HUES48 (cell line): ENCODE results near the gene AATK.

Experiments used
- H3K27ac ChIP-seq: one replicate; pipeline ENCODE4 v1.7.0; 2013; ENCODE audit warnings: low read depth, low read length, inconsistent platforms
- H3K27me3 ChIP-seq: 2 replicates; pipeline ENCODE4 v1.6.1; 2013; ENCODE audit warnings: mild to moderate bottlenecking, low read length; ENCODE audit not compliant: control insufficient read depth, insufficient read depth
- H3K36me3 ChIP-seq: 2 replicates; pipeline ENCODE4 v1.6.1; 2013; ENCODE audit warnings: low read length; ENCODE audit not compliant: control insufficient read depth, insufficient read depth
- H3K4me1 ChIP-seq: 2 replicates; pipeline ENCODE4 v1.6.1; 2013; ENCODE audit warnings: mild to moderate bottlenecking, low read length; ENCODE audit not compliant: control insufficient read depth, insufficient read depth
- H3K4me3 ChIP-seq: 2 replicates; pipeline ENCODE4 v1.5.1; 2013; ENCODE audit warnings: mild to moderate bottlenecking, low read depth, low read length
- H3K9ac ChIP-seq: 2 replicates; pipeline ENCODE4 v1.6.1; 2013; ENCODE audit warnings: mild to moderate bottlenecking, low read depth, low read length, moderate library complexity
- H3K9me3 ChIP-seq: 2 replicates; pipeline ENCODE4 v1.6.1; 2013; ENCODE audit warnings: low read length; ENCODE audit not compliant: control insufficient read depth, insufficient read depth

Gene AATK

DNA sequence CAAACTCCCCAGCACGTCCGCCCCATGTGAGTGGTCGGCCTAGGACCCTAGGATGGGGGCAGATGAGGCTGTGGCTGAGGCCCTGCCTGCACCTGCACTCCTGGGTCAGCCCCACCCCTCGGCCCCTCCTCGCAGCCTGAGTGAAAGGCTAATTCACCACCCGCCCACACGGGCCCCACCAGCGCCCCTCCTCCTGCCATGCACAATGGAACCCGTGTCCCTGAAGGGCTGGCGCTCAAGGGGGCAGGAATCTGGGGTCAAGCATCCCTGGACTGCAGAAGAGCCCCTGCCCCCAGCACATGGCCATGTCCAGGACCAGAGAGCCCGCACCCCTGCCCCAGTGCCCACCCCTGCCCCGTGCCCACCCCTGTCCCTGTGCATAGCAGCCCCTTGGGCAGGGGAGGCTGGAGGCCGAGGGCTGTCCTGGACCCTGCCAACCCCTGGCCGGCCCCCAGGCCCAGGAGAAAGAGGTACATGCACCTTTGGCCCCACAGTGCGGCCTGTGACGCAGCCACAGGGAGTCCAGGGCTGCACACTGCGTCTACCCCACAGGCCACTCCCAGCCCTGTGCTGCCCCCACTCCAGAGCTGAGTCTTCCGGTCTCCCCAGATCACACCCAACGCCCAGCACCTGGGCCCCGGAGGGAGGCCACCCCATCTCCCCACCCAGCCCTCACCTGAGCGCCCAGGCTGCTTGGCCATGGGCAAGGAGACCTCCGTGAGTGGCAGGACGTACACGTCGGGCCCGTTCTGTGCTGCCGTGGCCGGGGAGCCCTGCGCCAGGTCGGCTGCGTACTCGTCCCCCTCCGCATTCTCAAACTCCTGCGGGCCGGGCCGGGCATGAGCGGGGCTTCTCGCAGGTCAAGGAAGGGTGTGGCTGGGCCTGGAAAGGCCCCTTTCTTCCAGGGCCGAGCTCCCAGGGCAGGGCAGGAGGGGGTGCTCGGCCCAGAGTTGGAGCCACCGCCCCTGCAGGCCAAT is 35.3 kb downstream of the AATK start:
- Histone ChIP-seq H3K36me3 (no peaks in the 10 kb centered on the region), H3K27me3 (no peaks in the 10 kb centered on the region), H3K4me1 (no peaks in the 10 kb centered on the region), H3K9ac (no peak overlapping the region), H3K27ac (no peak overlapping the region), H3K9me3 (no peaks in the 10 kb centered on the region), H3K4me3 (no peak overlapping the region)

DNA sequence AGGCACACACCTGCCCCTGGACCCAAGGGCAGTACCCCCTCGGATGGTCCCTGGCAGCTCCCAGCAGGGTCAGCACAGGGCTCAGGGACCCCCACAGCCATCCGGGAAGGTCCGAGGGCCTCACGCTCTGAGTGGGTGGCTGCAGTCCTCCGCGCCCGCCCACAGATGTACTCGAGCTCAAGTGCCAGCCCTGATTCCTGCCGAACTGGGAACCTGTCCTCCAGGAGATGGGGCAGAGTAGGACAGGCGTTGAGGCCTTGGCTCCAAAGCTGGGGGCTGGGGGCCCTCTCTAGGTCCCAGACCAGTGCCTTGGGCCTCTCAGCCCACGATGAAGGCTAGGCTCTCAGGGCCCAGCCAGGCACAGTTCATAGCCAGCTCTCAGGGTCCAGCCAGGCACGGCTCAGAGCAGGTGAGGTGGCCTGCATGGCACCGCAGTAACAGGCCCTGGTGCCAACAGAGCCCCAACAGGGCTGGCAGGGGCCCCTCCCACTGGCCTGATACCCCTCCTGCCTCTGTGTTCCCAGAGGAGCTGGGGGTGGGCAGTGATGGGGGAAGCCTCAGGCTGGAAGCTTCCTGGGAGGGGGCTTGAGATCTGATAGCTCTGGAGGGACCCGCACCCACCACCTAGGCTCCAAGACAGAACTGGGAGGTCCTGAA is 36.2 kb downstream of the AATK start:
- Histone ChIP-seq H3K9ac (no peak overlapping the region), H3K36me3 (no peaks in the 10 kb centered on the region), H3K4me1 (no peaks in the 10 kb centered on the region), H3K9me3 (no peaks in the 10 kb centered on the region), H3K27me3 (no peaks in the 10 kb centered on the region), H3K27ac (no peak overlapping the region), H3K4me3 (no peak overlapping the region)

DNA sequence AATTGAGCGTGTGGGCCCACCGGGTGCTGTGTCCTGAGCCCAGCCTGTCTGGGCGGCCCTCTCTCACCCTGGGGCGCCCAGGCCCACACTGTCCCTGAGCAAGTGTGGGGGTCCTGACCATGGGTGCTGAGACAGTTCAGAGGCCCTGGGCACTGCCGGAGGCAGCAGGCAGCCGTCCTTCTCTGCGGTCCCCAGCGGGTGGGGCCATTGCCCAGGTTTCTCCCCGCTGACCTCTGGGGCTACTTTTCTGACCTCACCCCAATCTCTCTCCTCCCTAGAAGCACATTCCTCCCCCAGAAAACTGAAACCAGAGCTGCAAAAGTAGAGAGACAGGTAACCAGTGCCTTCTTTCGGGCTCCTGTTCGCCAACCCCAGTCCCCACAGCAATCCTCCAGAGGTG is 36.7 kb downstream of the AATK start:
- Histone ChIP-seq H3K27ac (no peak overlapping the region), H3K9ac (no peak overlapping the region), H3K27me3 (no peaks in the 10 kb centered on the region), H3K4me1 (no peaks in the 10 kb centered on the region), H3K4me3 (no peak overlapping the region), H3K9me3 (no peaks in the 10 kb centered on the region), H3K36me3 (no peaks in the 10 kb centered on the region)

GRCh38 chr17:81128774-81129173 is 37.2 kb downstream of the AATK start:
- Histone ChIP-seq H3K4me3 (no peak overlapping the region), H3K9me3 (no peaks in the 10 kb centered on the region), H3K4me1 (no peaks in the 10 kb centered on the region), H3K36me3 (no peaks in the 10 kb centered on the region), H3K27ac (no peak overlapping the region), H3K27me3 (no peaks in the 10 kb centered on the region), H3K9ac (no peak overlapping the region)

GRCh38 chr17:81128338-81128737 is 37.7 kb downstream of the AATK start:
- Histone ChIP-seq H3K27ac (no peak overlapping the region), H3K27me3 (no peaks in the 10 kb centered on the region), H3K4me1 (no peaks in the 10 kb centered on the region), H3K36me3 (no peaks in the 10 kb centered on the region), H3K9me3 (no peaks in the 10 kb centered on the region), H3K9ac (no peak overlapping the region), H3K4me3 (no peak overlapping the region)

DNA sequence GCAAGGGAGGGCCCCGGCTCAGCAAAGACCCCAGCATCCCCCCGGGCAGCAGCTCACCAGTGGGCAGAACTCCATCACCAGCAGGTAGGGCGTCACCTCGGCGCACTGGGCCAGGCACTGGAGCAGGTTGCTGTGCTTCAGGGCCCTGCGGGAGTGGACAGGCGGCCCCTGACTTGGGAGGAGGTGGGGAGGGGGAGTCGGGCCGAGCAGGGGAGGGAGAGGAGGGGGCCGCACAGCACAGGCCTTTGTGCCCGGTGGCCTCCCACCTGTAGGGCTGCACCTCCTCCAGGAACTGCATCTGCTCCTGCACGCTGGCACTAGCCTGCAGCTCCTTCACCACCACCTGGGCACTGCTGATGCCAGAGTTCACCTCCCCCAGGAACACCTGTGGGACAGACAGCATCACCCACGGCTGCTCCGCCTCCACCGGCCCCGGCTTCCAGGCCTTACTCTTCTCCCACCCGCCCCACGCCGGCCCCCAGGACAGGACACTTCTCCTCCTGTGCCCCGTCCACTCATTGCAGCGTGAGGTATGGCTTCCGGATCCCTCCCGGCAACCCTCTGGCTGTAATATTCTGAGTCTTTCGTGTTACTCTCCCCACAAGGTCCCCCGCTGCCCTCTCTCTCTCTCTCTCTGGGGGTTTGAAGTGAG is 38.4 kb downstream of the AATK start:
- no peak overlapping the region for H3K4me3 ChIP-seq
- H3K27me3 ChIP-seq: no peaks in the 10 kb centered on the region
- no peaks in the 10 kb centered on the region for H3K36me3 ChIP-seq
- H3K27ac ChIP-seq: no peak overlapping the region
- H3K9me3 ChIP-seq: no peaks in the 10 kb centered on the region
- H3K4me1 ChIP-seq: no peaks in the 10 kb centered on the region
- no peak overlapping the region for H3K9ac ChIP-seq

DNA sequence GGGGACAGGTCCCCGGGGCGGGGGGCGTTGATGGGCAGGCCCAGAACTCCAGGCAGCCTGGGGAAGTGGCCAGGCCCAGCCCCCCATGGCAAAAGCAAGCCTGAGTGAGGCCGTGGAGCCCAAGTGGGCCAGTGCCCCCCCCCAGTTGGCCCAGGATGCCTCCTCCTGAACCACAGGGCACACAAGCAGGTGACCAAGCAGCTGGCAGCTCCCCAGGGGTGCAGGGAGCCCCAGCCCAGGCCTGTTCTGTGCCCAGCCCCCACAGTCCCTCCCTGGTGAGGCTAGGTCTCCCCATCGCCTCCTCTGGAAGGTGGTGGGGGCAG is 38.9 kb downstream of the AATK start:
- no peaks in the 10 kb centered on the region for H3K4me1 ChIP-seq
- H3K9me3 ChIP-seq: no peaks in the 10 kb centered on the region
- no peak overlapping the region for H3K9ac ChIP-seq
- H3K27me3 ChIP-seq: no peaks in the 10 kb centered on the region
- no peak overlapping the region for H3K4me3 ChIP-seq
- H3K27ac ChIP-seq: no peak overlapping the region
- H3K36me3 ChIP-seq: no peaks in the 10 kb centered on the region

DNA sequence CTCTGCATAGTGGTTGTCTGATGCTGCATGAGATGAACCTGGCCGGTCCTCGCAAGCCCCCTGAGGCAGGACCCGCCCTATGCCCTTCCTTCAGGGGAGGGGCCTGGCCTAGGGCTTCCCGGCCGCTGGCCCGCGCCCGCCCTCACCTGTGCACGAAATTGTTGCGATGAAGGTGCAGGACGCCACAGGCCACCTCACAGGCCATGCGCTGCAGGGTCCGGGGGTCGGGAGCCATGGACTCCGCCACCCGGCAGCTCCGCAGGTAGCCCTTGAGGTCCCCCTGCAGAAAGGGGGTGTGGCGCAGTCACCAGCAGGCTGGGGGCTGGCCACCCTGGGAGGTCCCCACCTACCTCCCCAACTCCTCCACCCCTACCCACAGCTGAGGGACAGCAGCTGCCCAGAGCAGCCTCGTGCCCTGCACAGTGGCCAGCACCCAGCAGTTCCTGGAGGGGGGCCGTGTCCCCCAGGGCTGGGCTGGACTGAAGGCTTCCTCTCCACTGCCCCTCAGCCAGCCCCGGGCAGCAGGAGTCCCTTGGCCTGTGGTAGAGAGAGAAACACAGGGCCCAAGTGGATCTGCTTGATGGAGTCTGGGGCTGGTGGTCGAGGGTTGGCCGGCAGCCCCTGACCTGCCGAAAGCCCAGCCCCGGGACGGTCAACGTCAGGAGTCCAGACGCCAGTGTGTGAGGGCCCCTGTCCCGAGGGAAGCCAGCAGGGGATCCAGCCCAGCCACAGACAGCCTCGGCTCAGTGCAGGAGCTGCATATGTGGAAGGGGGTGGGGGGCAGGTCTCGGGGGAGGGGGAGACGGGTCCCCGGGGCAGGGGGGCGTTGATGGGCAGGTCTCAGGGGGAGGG is 39.5 kb downstream of the AATK start:
- Histone ChIP-seq H3K27ac (no peak overlapping the region), H3K4me3 (no peak overlapping the region), H3K9ac (no peak overlapping the region), H3K9me3 (no peaks in the 10 kb centered on the region), H3K36me3 (no peaks in the 10 kb centered on the region), H3K4me1 (no peaks in the 10 kb centered on the region), H3K27me3 (no peaks in the 10 kb centered on the region)

DNA sequence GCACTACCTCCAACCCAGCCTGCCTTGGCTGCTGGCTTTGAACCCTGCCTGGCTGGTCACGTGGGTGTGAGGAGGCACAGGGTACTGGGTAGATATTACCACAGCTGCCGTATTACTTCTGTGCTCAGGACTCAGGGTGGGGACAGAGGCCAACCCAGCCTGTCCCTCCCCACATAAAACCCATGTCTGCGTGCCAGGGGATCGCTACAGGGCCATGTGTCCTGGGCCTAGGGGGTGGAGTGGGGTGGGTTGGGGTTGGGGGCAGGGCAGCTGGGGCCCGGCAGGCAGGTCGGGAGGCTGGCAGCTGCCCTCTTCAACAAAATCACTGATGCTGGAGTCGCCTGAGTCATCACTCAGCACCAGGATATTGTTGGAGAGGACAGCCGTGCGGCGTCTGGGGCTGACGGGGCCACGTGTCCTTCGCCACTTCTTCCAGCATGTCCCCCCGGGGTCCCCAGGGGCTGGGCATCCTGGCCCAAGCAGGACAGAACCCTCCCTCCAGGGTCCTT is 40.4 kb downstream of the AATK start:
- Histone ChIP-seq H3K9me3 (no peaks in the 10 kb centered on the region), H3K36me3 (no peaks in the 10 kb centered on the region), H3K4me3 (no peak overlapping the region), H3K4me1 (no peaks in the 10 kb centered on the region), H3K9ac (no peak overlapping the region), H3K27me3 (no peaks in the 10 kb centered on the region), H3K27ac (no peak overlapping the region)

DNA sequence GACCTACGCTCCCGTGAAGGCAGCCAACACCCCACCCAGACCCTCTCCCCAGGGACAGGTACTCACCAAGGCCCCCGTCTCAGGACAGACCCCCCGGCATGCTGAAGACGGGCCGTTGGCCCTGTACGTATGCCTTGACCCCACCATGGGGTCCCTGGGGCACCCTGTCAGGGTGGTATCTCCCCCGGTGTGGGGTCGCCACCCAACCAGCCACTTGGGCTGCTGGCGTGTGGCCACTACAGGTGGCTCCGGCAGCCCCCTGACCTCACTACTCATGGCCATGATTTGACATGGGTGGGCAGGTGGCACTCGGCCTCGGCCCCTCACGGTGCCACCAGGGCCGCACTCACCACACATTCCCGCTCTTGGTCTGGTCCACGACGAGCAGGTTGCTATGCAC is 41.6 kb downstream of the AATK start:
- Histone ChIP-seq H3K9me3 (no peaks in the 10 kb centered on the region), H3K4me3 (no peak overlapping the region), H3K27ac (no peak overlapping the region), H3K9ac (no peak overlapping the region), H3K27me3 (no peaks in the 10 kb centered on the region), H3K4me1 (no peaks in the 10 kb centered on the region), H3K36me3 (no peaks in the 10 kb centered on the region)
